Sigmoid colon (tissue), 4 donors: ENCODE data around the gene SLC44A1.
"Not testable (repeated sequence)": the region's sequence is repeated elsewhere in the genome, so short reads cannot be mapped to it uniquely, and the experiment has no call there.

Source experiments
- CTCF ChIP-seq, 4 experiments: fragments of 450-650 bp in 3 of 4; fragments of 200-600 bp in 1 of 4; IDR thresholded peaks; one replicate each; pipeline ENCODE4 v1.5.1; 2016 to 2019; ENCODE audit warnings: antibody characterized with exemption in 4 of 4, mild to moderate bottlenecking in 3 of 4, moderate library complexity in 2 of 4
- EP300 ChIP-seq, 4 donors: sonication (generic); formaldehyde crosslinking; IDR thresholded peaks; one replicate each; pipeline ENCODE4 v1.6.1; 2017; ENCODE audit warnings: antibody characterized with exemption in 4 of 4
- POLR2A ChIP-seq, 2 donors: fragments of 450-650 bp; IDR thresholded peaks; one replicate each; pipeline ENCODE4 v1.6.1; 2016; ENCODE audit warnings: antibody characterized with exemption in 2 of 2, mild to moderate bottlenecking in 2 of 2, moderate library complexity in 2 of 2
- POLR2AphosphoS5 ChIP-seq, 4 donors: sonication (generic); formaldehyde crosslinking; IDR thresholded peaks; one replicate each; pipeline ENCODE4 v1.6.1; 2017; ENCODE audit warnings: antibody characterized with exemption in 4 of 4

- not testable (repeated sequence) for TF ChIP-seq POLR2A, CTCF, EP300, POLR2AphosphoS5 (IDR thresholded peaks at IDR 0.05)
These were observed 12.1 kb downstream of the SLC44A1 start for GRCh38 chr9:105256569-105256968.
